ENCODE measurements around the gene RNF141.

RNF141 gene

DNA sequence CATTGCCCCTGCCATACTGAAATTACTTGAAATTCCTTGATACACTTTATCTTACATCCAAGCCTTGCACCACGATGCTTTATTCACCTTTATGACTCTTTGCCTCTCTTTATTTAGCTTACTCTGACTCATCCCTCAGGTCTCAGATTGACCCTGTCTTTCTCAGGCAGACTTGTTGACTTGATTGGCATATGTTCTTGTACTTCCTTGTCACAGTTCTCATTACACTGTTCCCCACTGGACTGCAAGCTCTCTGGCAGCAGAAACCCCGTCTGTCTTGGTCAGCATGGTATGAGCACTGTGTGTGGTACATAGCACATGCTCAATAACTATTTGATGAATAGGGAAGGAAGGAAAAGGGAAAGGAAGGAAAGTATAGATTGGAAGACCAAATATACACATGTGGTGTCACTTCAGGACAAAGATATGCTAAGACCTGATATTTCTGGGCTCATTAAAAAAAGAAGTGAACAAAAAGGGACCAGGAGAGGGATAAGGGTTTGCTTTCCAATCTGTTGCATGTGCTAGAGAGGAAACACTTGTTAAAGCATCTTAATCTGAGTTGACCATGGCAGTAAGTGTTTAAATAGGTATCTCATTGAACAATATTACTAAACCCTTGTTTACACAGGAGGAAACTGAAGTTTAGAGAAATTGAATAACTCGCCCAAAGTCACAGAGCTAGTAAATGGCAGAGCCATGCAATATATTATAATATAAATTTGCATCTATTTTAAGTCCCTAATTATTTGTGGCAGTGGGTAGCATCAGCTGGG lies 20.2 kb upstream of the RNF141 start:
- DNase-seq (ENCODE audit: low read depth): no peak

DNA sequence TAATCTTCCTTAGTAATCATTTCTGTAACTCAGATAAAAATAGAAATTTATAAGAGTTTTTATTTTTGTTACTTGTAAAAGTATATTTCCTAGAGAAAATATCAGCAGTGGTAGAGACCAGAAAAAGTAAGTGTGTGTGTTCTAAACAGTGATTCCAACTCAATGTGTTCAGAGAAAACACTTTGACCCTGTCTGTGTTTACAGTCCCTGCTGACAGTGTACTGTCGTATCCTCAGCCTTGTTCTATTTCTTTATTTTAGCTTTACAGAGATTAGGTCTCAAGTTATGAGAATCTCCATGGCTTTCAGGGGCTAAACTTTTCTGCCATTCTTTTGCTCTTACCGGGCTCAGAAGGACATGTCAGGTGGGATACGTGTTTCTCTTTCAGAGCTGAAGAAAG lies 17.3 kb upstream of the RNF141 start:
- no peak for DNase-seq (ENCODE audit: low read depth)

DNA sequence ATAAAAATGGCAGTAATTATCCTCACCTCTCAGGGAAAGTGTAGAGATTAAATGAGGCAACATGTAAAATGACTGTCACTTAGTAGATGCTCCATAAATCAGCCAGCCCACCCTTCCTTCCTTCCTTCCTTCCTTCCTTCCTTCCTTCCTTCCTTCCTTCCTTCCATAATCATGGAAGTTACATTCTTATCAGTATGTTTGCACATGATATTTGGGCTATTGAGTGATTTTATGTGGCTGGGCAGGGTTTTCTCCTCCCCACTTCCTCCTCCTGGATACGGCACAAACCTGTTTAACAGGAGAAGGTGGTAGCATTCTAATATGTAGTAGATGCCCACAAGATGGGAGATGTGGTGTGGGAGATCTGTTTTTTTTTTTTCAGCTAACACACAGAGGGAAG lies 15.6 kb upstream of the RNF141 start:
- DNase-seq (ENCODE audit: low read depth): no peak

DNA sequence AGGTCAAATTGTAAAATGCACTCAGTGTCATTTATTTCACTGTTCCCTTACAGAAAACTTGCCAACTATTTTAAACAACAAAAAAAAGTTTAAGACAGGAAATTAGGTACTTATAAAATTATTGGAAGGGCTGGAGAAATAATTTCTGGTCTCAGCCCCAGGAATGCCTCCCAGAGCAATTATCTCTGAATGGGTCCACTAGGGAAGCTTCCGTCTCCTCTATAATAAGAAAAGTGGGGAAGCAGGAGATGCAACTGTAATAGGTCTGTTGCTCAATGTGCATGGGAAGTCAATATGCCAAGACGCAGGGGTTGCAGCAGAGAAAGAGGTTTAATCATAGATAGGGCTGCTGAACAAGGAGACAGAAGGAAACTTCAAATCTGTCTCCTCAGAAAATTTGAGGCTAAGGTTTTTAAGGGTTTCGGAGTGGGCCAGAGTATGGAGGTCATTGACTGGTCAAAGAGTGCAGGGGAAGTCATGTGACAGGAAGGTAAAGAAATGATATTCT lies 10.9 kb upstream of the RNF141 start:
- DNase-seq (ENCODE audit: low read depth): no peak

DNA sequence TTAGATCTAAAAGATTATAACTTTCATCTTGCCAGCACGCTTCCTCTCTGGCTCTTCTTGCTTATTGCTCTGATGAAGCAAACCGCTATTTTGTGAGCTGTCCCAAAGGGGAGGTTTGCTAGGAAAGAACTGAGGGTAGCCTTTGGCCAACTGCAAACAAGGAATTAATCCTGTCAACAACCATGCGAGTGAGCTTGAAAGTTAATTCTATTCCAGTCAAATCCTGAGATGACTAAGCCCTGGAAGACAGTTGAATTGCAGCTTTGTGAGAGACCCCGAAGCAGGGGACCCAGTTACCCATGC lies 10.3 kb upstream of the RNF141 start:
- no peak for DNase-seq (ENCODE audit: low read depth)

DNA sequence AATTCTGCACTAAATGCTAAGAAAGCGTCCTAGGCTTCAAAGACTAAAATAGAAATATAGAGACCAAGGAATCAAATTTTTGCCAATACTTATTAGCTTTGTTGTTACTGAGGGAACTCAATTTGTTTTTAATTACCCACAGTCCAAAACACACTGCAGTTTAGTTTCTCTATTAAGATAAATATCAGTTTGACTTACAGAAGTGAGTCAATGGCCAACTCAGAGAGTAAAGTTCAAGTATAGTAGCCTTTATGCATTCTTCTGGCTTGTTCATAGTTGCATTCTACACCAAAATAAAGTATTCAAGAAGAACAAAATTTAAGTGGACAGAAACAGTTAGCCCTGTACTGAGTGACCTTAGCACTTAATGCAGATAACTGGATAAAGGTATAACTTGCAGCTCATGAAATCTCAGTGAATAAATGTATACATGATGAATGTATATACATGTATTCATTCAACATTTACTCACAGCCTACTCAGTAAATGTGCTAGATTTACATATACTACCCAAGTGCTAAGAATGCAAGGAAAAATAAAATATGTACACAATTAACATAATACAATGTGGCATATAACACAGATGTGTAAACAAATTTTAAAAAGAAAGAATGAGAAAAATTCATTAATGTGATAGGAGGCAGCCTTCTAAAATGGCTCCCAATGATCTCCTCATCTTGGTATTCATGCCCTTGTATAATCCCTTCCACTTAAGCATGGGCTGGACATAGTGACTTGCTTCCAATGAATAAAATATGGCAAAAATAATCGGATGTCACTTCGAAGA lies 9.7 kb upstream of the RNF141 start:
- DNase-seq (ENCODE audit: low read depth): no peak

DNA sequence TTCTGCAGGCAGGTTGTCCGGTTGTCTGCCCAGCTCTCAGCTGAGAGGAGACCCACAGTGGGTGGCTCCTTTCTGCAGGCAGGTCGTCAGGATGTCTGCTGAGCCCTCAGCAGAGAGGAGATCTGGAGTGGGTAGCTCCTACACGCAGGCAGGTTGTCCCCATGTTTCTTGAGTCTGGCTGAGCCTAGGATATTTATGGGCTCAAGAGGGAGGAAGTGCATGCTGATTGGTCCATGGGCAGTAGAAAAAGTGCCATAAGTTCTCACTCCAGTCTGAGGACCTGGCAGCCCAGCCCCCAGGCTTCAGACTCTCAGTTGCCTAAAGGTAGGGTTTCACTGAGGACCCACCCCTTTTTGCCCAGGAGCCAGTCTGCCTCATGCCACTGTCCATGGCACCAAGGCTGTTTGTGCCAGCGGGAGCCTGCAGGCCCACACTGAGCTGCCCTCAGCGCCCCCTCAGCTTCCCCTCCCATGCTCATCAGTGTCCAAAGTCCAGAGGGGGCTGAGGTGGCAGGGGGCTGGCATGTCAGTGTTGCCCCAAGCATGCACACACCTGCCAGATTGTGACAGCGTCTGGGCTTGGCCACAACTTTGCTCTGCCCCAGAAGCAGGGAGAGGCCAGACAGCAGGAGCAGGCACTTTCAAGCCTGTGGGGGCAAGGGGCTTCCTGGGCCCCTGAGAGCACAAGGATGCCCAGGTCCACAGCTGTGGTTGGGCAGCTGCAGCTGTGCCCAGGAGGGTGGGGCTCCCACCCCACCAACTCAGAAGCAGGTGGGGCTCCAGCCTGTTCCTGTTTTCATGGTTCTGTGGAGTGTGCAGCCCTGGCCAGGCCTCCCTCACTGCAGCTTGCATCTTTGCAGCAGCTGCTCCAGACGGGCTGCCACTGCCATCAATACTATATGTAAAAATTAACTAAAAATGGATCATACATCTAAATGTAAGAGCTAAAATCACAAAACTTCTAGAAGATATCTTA lies 3.8 kb upstream of the RNF141 start:
- DNase-seq (ENCODE audit: low read depth): no peak

DNA sequence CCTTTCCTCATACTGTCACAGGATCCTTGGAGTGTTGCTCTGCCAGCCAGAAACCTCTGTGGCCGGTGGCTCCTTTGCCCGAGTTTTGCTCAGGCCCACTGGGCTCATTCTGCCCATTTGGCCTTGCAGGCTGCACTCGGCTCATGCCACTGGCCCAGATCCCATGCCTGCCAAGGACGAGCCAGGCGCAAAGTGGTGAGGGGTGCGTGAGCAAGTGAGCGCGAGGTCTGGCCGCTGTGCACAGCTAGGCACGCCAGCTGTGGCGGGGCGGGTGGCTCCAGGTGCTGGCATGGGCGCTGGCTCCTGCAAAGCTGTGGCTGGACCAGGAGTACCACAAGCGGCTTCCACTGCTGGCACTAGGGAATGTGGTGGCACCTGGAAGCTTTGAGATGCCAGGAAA lies 2.8 kb upstream of the RNF141 start:
- no peak for DNase-seq (ENCODE audit: low read depth)

DNA sequence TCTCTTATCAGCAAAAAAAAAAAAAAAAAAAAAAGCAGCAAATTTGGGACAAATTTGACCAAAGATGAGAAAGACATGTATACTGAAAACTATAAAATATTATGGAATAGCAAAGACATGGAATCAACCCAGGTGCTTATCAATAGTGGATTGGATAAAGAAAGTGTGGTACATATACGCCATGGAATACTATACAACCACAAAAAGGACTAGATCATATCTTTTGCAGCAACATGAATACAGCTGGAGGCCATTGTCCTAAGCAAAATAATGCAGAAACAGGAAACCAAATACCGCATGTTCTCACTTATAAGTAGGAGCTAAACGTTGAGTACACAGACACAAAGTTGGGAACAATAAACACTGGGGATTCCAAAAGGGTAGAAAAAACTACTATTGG lies 1.8 kb upstream of the RNF141 start:
- no peak for DNase-seq (ENCODE audit: low read depth)

DNA sequence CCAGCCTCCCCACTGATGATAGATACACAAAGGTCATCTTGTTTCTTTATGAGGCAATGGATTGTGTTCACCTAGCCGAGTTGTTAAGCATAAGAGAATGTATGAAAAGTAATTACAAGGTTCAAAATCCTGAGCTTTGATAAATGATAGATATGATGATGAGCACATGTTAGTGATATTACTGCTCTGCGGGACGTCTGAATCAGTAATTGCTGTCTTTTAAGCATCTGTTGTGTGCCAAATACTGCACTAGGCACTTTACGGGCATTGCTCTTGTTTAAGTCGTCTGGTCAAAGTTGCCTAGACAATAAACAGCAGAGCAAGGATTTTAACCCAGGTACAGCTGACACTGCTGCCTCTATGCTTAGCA lies 559 bp upstream of the RNF141 start:
- no peak for DNase-seq (ENCODE audit: low read depth)

DNA sequence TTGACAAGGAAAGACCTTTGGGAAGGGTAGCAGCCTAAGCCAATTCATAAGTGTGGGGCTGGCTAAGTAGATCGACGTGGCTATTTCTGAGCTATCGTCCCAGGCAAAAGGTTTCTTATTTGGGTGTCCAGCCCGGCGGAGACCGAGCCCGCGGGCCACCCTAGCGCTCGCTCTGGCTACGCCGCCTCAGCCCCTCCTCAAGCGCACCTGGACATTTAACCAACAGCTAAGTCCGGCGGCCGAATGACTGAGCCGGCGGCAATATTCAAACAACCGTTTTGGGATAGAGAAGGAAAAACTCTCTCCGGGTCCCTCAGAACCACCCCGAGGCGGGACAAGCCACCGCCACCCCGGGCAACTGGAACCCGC lies 457 bp downstream of the RNF141 start:
- no peak for DNase-seq (ENCODE audit: low read depth)

DNA sequence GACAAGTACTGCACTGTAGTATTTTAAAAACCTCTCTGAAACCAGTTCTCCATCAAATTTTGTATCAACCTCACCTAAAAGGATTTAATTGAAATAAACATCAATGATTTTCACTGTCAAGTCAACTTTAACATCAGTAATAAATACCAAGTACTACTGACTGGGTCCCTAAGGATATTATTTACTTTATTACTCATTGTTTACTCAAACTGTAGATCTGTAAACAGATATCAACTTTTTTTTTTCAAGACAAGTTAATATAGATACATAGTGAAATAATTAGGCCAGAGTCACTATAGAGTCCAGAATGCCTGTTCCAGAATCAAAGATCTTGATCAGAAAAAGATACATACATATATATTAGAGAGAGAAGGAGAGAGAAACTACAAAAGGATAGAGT lies 1.6 kb downstream of the RNF141 start:
- no peak for DNase-seq (ENCODE audit: low read depth)

DNA sequence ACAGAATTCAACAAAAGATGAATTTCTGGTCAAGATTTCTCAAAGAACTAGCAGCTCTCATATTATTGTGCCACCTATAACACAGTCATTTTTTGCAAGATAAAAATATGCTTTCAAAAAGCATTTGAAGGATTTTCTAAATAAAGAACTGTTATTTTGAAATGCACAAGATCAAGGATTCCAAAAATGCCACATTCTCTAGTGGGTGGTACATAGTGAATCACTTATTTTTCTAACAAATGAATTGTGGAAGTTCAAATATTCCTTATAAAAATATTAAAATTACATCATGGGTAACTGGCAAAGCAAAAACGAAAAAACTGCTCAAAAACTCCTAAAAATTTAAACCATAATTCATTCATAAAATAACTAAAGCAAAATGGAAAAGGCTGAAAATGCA lies 2.1 kb downstream of the RNF141 start:
- DNase-seq (ENCODE audit: low read depth): no peak

DNA sequence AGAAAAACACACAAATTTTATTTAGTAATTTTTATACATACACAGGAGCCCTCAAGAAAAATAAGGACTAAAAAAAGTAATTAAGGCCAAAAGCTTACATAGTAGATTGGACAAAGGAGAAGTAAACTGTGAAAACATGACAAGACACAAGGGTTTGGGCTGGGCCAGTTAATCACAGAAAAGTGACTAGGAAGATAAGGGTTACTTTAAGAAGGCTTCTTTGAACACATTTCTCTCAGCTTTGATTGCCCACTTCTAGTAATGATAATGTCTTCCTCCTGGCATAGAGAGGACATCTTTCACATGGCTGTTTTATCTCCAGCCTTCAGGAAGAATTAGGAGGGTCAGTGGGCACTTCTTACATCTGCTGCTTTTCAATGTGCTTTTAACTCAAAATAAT lies 3.4 kb downstream of the RNF141 start:
- no peak for DNase-seq (ENCODE audit: low read depth)

DNA sequence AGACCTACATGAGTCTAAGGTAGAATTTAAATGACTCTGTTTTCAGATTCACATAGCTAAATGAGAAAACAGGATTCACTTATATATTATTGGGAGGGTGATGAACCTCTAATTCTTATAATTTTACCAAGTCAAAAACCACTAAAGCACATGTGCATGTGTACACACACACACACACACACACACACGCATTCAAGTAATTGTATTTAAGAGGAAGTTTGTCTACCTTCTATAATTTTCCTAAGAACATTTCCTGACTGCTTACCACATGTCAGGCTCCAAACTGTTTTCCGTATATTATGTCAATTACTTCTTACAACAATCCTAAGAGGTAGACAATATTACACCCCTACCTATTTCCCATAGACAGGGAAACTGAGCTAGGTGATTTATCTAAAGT lies 6.7 kb downstream of the RNF141 start:
- no peak for DNase-seq (ENCODE audit: low read depth)

DNA sequence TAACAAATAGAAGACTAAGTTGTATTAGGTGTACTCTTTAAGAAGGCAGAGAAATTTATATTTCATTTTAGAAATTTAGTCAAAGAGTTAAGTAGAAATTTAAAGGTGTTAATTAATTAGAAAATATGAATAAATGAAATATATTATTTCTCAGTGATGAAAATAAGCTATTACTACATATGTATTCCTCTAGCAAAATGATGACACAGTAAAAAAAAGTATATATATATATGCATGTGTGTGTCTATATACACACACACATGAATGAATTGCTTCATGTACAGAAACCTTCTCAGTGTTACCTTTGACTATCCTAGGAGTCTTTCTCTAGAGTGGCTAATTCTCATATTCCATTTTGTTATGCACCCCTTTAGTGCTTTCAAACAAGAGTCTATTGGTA lies 7.7 kb downstream of the RNF141 start:
- no peak for DNase-seq (ENCODE audit: low read depth)

DNA sequence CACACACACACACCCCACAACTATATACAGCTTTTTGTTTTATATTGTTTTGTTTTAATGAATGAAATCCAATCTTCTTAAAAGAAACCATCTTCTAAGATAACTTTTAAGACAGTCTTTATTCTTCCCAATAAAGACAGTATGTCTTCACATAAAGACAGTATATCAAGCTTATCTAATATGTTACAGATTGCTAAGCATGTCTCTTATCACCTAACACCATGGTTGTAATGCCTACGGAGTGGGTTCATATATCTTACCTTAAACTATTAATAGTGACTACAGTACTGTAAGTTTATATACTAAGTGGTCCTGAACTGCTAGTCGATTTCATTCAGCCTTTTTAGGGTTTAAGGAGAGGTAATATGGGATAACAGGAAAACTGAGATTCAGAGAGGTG lies 8.5 kb downstream of the RNF141 start:
- no peak for DNase-seq (ENCODE audit: low read depth)

DNA sequence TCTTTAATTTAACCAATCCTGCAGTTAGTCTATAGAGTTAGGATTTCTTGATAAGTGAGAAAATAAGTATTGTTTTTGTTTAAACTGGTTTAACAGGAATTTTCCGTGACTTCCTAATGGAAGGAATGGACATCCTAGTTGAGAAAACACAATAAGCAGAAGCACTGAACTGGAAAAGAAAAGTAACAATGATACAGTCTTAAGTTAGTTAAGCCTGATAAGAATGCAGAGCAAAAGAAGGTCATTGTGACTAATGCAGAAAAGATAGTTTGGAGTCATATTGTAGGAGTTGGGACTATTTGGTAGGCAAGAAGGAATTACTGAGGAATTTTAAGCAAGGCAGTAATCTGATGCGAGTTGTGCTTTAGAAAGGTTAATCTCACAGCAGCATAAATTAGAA lies 11.7 kb downstream of the RNF141 start:
- no peak for DNase-seq (ENCODE audit: low read depth)

DNA sequence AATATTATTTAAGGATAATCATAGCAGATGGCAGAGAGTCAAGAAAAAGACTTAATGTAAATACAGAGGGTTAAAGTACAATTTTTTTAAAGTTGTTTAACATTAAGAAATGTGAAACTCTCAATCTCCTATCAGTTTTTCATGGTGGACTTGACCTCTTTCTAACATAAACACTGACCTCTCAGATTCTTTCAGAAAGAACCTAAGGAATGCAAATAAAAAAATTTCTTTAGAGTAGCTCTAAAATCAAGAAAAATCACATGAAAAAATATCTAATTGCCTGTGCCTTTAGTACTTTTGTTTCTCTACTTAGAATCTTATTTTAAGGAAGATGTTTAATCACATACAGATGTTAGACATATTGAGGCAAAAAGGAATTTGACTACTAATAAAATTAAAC lies 12.9 kb downstream of the RNF141 start:
- no peak for DNase-seq (ENCODE audit: low read depth)

DNA sequence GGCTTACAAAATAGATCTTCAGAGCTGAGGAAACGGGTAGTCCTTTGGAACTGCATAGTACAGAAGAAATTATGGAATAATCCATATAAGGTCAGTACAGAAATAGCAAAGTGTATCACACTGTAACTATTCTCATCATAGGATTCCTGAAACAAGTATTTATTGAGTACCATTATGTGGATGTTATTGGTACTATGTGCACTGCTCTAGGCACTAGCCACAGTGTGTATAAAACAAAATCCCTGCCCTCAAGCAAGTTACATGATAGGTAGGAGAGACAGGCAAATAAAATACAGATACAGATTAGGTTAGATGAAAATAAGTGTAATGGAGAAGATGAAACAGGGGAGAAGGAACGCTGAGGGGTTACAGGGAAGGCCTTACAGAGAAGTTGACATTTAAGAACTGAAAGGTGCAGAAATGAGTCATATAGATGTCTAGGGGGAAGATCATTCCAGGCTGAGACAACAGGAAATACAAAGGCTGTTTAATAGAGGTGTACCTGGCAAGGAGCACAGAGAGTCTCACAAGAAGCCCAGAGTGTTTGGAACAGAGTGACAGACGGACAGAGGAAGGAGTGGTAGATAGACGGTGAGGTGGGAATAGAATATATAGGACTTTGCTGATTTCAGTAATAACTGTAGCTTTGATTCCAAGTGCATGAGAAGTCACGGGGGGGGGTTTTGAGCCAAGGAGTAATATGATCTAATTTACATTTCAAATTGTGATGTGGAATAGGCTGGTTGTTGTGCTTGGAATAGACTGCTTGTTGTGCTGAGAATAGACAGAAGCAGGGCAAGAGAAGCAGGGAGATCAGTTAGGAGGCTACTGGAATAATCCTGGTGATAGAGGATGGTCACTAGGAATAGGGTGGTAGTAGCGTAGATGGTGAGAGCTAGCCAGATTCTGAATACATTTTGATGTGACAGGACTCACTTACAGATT lies 13.7 kb downstream of the RNF141 start:
- DNase-seq (ENCODE audit: low read depth): no peak

DNA sequence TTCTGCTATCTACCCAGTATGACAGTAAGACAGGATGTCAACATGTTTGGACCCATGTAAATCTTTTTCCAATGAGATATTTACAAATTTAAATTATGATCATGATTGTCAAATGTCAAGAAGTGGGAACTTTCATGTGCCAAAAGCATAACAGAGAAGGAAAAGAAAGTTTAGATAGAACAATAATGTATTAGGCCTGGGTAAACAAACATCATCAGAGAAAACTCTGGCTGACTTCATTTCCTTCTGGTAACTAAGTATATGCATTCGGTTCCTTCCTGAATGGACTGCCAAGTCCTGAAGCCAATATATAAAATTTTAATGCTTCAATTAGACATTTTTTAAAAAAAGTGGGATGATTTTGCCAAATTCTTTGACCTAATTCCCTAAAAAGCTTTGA lies 16.5 kb downstream of the RNF141 start:
- no peak for DNase-seq (ENCODE audit: low read depth)

DNA sequence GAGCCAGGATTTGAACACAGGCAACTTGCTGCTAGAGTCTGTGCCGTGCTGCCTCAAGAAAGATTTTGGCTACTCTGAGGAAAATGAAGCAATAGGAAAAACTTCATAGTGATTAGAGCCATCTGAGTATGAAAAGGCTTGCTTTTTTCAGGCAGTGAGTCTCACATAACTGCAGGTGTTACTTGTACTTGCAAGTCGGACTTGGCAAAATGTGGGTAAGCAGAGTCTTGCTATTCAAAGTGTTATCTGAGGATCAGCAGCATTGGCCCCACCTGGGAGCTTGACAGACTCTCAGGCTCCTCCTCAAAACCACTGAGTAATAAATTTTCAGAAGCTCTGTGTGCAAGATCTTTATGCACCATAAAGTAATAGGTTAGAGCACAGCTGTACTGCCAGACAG lies 18.1 kb downstream of the RNF141 start:
- no peak for DNase-seq (ENCODE audit: low read depth)

Measured in activated T-cell treated with anti-CD3 and anti-CD28 coated beads for 1 hour (primary cell).